SK-N-MC (cell line): ENCODE results near the gene TTC21A.

Source experiments
- DNase-seq: peaks from one replicate; pipeline ENCODE4 v3.0.0-alpha.2; 2011; ENCODE audit warnings: low read depth, low spot score
- H3K27ac ChIP-seq: fragments of 200-600 bp; sonication (generic); 2 replicates; pipeline ENCODE4 v1.5.1; 2016; ENCODE audit warnings: mixed run types
- H3K36me3 ChIP-seq: fragments of 200-600 bp; sonication (generic); 2 replicates; pipeline ENCODE4 v1.6.1; 2017; ENCODE audit warnings: antibody characterized with exemption, low read length, mixed read lengths; ENCODE audit not compliant: insufficient read depth
- H3K4me3 ChIP-seq: fragments of 200-600 bp; sonication (generic); 2 replicates; pipeline ENCODE4 v1.5.1; 2016
- H3K9ac ChIP-seq: fragments of 200-600 bp; sonication (generic); 2 replicates; pipeline ENCODE4 v1.8.0; 2017; ENCODE audit warnings: mixed run types, mixed read lengths; ENCODE audit not compliant: insufficient read length
- H3K9me3 ChIP-seq: fragments of 200-600 bp; sonication (generic); 2 replicates; pipeline ENCODE4 v1.6.1; 2017; ENCODE audit warnings: low read depth, mild to moderate bottlenecking, antibody characterized with exemption, low read length, moderate library complexity, mixed read lengths
- EZH2 ChIP-seq: fragments of 200-600 bp; sonication (generic); IDR thresholded peaks from one replicate; pipeline ENCODE4 v1.6.1; 2017; ENCODE audit warnings: antibody characterized with exemption
- FOXP2 ChIP-seq: optimal IDR thresholded peaks from 2 replicates; pipeline ENCODE3; 2011; ENCODE audit warnings: mild to moderate bottlenecking, moderate library complexity; ENCODE audit not compliant: insufficient read depth; ENCODE audit errors: extremely low read length, control extremely low read depth
- POLR2AphosphoS5 ChIP-seq: IDR thresholded peaks from 2 replicates; pipeline ENCODE4 v1.6.1; 2012; ENCODE audit warnings: mild to moderate bottlenecking, low read depth, low read length, borderline replicate concordance

TTC21A gene

DNA sequence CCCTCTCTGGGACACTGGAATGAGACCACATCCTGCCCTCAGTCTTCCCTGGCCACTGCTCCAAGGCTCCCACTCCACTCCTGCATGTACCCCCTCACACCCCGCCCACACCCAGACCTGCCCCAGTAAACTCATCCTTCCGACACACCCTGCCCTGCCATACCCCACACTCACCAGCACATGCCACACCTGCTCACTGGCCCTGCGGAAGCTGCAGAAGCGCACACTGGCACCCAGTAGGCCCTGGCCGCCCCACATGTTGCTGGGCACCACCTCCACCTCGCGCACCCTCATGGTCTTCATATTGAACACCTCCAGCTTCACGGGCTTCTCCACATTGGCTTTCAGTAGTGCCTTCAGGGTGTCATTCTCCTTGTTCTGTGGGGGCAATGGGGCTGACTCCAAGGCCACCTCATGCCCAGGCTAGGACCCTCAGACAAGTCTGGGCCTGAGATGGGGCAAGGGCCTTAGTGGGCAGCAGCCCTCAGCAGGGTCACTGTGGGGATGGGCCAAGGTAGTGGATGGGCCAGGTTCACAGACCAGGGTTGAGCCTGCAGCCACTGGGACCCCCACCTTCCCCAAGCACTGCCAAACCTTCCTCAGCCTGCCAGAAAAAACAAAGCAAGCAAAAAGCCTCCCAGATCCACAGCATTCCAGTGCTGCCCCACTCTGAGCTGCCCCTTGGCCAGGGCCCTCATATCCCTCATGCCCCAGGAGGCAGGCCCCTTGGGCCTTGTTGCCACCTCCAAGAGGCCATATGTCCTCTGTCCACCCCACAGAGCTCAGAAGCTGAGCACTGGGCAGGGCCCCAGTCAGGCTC lies 4.8 kb upstream of the TTC21A start:
- H3K9ac ChIP-seq: no peak overlapping the region
- no peak overlapping the region for H3K27ac ChIP-seq
- no peaks in the 10 kb centered on the region for H3K9me3 ChIP-seq
- no peaks in the 10 kb centered on the region; the same call in 1 of the 2 replicates for H3K36me3 ChIP-seq
- TF ChIP-seq POLR2AphosphoS5: no peak
- no peak for TF ChIP-seq FOXP2
- TF ChIP-seq EZH2: no peak
- no peak for DNase-seq
- no peak overlapping the region for H3K4me3 ChIP-seq

DNA sequence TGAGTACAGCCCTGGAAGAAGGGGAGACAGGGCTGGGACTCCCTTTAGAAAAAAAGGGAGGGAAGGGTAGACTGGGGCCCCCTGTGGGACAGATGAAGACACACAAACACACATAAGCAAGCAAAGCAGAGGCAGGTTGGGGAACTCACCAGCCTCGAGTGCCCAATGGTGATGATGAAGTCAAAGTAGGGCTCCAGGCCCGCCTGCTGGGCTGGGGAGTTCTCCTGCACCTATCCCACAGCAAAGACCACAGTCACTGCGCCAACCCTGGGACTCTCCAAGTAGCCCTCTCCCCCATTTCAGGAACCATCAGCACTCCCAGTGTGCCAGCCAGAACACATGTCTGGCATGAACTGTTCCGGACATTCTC lies 4.2 kb upstream of the TTC21A start:
- Histone ChIP-seq H3K4me3 (no peak overlapping the region), H3K9ac (no peak overlapping the region), H3K9me3 (no peaks in the 10 kb centered on the region), H3K27ac (no peak overlapping the region), H3K36me3 (no peaks in the 10 kb centered on the region; the same call in 1 of the 2 replicates)
- TF ChIP-seq EZH2: no peak
- TF ChIP-seq FOXP2: no peak
- TF ChIP-seq POLR2AphosphoS5: no peak
- DNase-seq: no peak

DNA sequence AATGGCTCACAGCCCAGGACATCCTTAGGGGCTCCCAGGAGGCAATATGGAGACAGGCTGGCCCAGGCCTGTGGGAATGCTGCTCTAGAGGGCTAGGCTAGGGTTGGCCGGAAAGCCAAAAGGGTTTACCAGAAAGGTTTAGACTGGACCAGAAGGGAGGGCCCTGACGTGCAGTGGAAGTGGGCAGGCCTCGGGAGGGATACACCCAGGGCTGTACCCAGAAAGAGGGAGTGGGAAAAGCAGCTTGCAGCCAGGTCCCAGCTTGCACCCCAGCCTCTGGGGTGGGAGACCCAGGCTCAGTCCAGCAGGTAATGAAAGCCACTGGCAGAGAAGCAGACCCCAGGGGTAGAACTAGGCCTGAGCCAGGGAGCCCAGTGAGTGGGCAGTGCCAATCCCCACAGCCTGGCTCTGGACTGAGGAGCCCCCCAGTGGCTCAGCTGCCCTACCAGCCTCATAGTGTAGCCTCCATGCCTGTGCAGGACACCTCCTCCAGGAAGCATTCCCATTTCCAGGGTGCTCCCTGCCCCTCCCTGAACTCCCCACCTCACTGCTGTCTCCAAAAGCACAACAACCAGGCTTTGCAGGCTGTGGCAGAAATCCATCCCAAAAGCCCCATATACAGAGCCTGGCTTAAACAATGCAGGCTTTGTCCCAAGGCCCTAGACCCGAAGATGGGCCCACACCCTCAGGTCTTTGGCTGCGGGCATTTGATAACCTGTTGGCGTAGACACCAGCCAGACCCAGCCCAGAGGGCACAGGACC lies 3.5 kb upstream of the TTC21A start:
- no peak for TF ChIP-seq FOXP2
- no peak for TF ChIP-seq POLR2AphosphoS5
- TF ChIP-seq EZH2: no peak
- DNase-seq: no peak
- Histone ChIP-seq H3K27ac (no peak overlapping the region), H3K36me3 (no peaks in the 10 kb centered on the region), H3K9me3 (no peaks in the 10 kb centered on the region), H3K4me3 (no peak overlapping the region), H3K9ac (no peak overlapping the region)

DNA sequence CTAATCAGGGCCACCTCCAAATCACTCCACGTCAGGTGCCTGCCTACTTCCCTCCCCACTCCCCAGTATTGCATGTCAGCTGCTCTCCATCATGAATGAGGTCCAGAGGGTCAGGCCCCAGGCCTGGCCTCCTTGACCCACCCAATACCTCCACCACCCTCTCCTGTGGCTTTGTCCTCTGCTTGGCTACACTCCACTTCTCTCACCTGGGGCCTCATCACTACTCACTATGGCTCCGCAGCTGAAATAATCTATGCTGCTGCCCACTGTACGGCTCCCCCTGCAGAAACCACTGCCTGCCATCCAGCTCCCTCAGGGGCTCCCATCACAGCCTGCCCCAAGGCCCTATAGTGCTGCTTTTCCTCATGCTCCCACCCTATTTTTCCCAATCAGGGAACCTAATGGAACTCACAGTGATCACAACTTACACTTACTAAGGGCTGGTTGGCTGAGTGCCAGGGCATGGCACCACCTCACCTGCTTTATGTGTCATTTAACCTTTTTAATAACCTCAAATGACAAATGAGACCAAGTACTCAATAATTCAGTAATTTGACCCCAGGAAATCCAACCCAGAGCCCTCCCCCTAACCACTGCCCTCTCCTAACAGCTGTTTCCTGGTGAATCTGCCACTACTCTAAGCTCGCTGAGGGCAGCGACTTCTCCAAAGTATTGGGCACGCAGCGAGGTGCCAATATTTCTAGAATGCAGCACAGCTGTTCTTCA lies 2.4 kb upstream of the TTC21A start:
- Histone ChIP-seq H3K9me3 (no peaks in the 10 kb centered on the region), H3K36me3 (no peaks in the 10 kb centered on the region), H3K4me3 (no peak overlapping the region), H3K9ac (no peak overlapping the region), H3K27ac (no peak overlapping the region)
- TF ChIP-seq POLR2AphosphoS5 (no peak), EZH2 (no peak), FOXP2 (no peak)
- DNase-seq: no peak

DNA sequence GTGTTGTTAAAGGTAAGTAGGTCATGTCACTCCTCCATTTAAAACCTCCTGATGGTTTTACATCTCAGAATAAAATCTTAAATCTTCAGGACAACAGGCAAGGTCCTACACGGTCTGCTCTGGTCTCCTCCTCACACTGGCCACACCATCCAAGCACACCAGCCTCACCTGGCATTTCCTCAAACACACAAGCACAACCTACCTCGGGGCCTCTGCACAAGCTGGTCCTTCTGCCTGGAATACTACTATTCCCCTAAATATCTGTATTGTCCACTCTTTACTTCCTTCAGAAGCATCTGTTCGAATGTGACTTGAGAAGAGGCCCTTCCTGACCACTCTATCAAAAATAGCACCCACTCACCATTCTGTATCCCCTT lies 1.8 kb upstream of the TTC21A start:
- Histone ChIP-seq H3K9ac (no peak overlapping the region), H3K27ac (no peak overlapping the region), H3K9me3 (no peaks in the 10 kb centered on the region), H3K36me3 (no peaks in the 10 kb centered on the region), H3K4me3 (no peak overlapping the region)
- TF ChIP-seq POLR2AphosphoS5 (no peak), EZH2 (no peak), FOXP2 (no peak)
- DNase-seq: no peak

DNA sequence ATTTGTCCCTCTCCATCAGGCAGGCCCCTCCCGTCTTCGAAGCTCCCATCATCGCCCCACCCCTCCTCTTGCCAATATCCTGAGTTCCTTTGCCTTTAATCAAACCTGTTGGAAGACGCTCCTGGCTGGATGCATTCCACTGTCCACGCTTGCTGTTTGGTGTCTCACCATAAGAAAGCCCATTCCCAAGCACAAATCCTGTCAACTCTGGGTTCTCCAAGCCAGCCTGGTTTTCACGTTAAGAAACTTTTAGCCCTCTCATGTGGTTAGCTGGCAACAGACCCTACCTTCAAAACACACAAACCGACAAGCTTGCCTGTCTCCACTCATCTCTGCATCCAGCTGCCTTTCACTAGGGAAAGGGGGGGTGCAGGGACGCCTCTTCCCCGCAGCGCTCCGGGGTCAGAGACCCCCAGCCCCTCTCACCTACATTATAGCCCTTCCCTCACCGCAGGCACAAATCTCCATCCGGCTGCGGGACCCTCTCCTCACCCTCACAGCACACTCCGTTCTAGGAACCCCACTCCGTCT lies 1.1 kb upstream of the TTC21A start:
- no peaks in the 10 kb centered on the region for H3K9me3 ChIP-seq
- peak overlapping the region; percentile 79 for H3K4me3 ChIP-seq
- H3K9ac ChIP-seq: peak overlapping the region; percentile 67
- H3K27ac ChIP-seq: no peak overlapping the region
- no peak for DNase-seq
- no peaks in the 10 kb centered on the region for H3K36me3 ChIP-seq
- TF ChIP-seq POLR2AphosphoS5 (no peak), EZH2 (no peak), FOXP2 (no peak)

DNA sequence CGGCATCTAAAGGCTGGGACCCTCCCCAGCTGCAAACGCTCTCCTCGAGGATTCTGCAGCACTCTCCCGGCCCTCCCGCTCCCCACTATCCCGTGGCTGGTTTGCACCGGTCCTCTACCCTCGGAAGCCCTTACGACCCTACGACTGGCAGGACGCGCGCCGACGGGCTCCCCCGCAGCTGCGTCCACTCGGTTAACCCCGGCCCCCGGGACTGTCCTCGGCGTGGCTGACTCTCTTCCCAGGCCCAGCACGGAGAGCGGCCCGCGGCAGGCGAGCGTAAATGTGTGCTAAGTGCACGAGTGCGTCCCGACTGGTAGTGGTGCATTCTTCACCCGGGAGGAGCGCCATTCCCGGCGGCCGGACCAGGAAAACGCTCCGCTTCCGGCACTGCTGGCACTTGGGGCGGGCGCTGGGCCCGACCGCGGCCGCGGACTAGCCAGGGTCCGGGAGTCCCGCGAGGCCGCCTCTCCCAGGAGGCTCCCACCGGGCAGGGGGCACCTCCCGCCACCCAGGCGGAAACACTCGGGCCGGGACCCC lies 561 bp upstream of the TTC21A start:
- Histone ChIP-seq H3K9me3 (no peaks in the 10 kb centered on the region), H3K36me3 (no peaks in the 10 kb centered on the region), H3K9ac (peak overlapping the region; percentile 67), H3K4me3 (peak overlapping the region; percentile 79), H3K27ac (no peak overlapping the region)
- DNase-seq: no peak
- TF ChIP-seq POLR2AphosphoS5: no peak
- TF ChIP-seq EZH2: no peak
- TF ChIP-seq FOXP2: no peak
